Parathyroid adenoma (tissue), 2 donors: Measurements from ENCODE around the gene SERPINB10.

ENCODE experiments used
- H2AFZ ChIP-seq: fragments of 300-600 bp; sonication (generic); one replicate; pipeline ENCODE4 v1.7.0; 2017; ENCODE audit warnings: antibody characterized with exemption, mild to moderate bottlenecking
- H3K27ac ChIP-seq: fragments of 300-600 bp; sonication (generic); one replicate; pipeline ENCODE4 v1.7.0; 2017
- H3K27me3 ChIP-seq: fragments of 300-600 bp; sonication (generic); one replicate; pipeline ENCODE4 v1.7.0; 2017; ENCODE audit warnings: low read length; ENCODE audit not compliant: control insufficient read depth, insufficient read depth
- H3K36me3 ChIP-seq: fragments of 300-600 bp; sonication (generic); one replicate; pipeline ENCODE4 v1.7.0; 2017; ENCODE audit warnings: low read length; ENCODE audit not compliant: control insufficient read depth, insufficient read depth
- H3K4me1 ChIP-seq: fragments of 300-600 bp; sonication (generic); one replicate; pipeline ENCODE4 v1.7.0; 2017; ENCODE audit warnings: control low read depth
- H3K4me2 ChIP-seq: fragments of 300-600 bp; sonication (generic); one replicate; pipeline ENCODE4 v1.7.0; 2017; ENCODE audit warnings: low read length
- H3K4me3 ChIP-seq: fragments of 300-600 bp; sonication (generic); one replicate; pipeline ENCODE4 v1.7.0; 2017; ENCODE audit warnings: low read depth, low read length
- H3K79me2 ChIP-seq: fragments of 300-600 bp; sonication (generic); one replicate; pipeline ENCODE4 v1.7.0; 2017; ENCODE audit warnings: control low read depth
- H3K9ac ChIP-seq: fragments of 300-600 bp; sonication (generic); one replicate; pipeline ENCODE4 v1.7.0; 2017; ENCODE audit warnings: mild to moderate bottlenecking
- H3K9me3 ChIP-seq: fragments of 300-600 bp; sonication (generic); one replicate; pipeline ENCODE4 v1.7.0; 2017; ENCODE audit warnings: low read length; ENCODE audit not compliant: control insufficient read depth
- CTCF ChIP-seq: fragments of 300-600 bp; sonication (generic); IDR thresholded peaks from one replicate; pipeline ENCODE4 v1.7.0; 2017; ENCODE audit warnings: antibody characterized with exemption, mild to moderate bottlenecking
- donor health status: primary hyperparathyroidism.

SERPINB10 gene

GRCh38 chr18:63889626-63890025 lies 18.1 kb upstream of the SERPINB10 start:
- H3K9ac ChIP-seq: no peak overlapping the region
- no peaks in the 10 kb centered on the region for H3K36me3 ChIP-seq
- H3K4me3 ChIP-seq: no peak overlapping the region
- H3K27me3 ChIP-seq: no peaks in the 10 kb centered on the region
- H3K4me2 ChIP-seq: no peak overlapping the region
- no peak overlapping the region for H3K27ac ChIP-seq
- TF ChIP-seq CTCF: no peak
- no peak overlapping the region for H2AFZ ChIP-seq
- no peaks in the 10 kb centered on the region for H3K9me3 ChIP-seq
- H3K79me2 ChIP-seq: no peaks in the 10 kb centered on the region
- peaks cover 19% of the 10 kb centered on the region for H3K4me1 ChIP-seq

GRCh38 chr18:63890237-63890949 lies 17.4 kb upstream of the SERPINB10 start:
- no peak overlapping the region for H3K27ac ChIP-seq
- no peaks in the 10 kb centered on the region for H3K79me2 ChIP-seq
- H3K4me1 ChIP-seq: peaks cover 19% of the 10 kb centered on the region
- H3K27me3 ChIP-seq: no peaks in the 10 kb centered on the region
- no peaks in the 10 kb centered on the region for H3K36me3 ChIP-seq
- H3K4me3 ChIP-seq: no peak overlapping the region
- H3K9ac ChIP-seq: no peak overlapping the region
- peak overlapping the region; percentile 35 for H2AFZ ChIP-seq
- TF ChIP-seq CTCF: no peak
- H3K9me3 ChIP-seq: no peaks in the 10 kb centered on the region
- no peak overlapping the region for H3K4me2 ChIP-seq

- no peak overlapping the region for H2AFZ ChIP-seq
- H3K27me3 ChIP-seq: no peaks in the 10 kb centered on the region
- TF ChIP-seq CTCF: no peak
- H3K4me1 ChIP-seq: peaks cover 19% of the 10 kb centered on the region
- no peaks in the 10 kb centered on the region for H3K36me3 ChIP-seq
- no peak overlapping the region for H3K27ac ChIP-seq
- no peak overlapping the region for H3K9ac ChIP-seq
- H3K4me3 ChIP-seq: no peak overlapping the region
- H3K79me2 ChIP-seq: no peaks in the 10 kb centered on the region
- H3K9me3 ChIP-seq: no peaks in the 10 kb centered on the region
- no peak overlapping the region for H3K4me2 ChIP-seq
Measured at GRCh38 chr18:63890950-63891304, 16.8 kb upstream of the SERPINB10 start.

GRCh38 chr18:63892566-63892965 lies 15.2 kb upstream of the SERPINB10 start:
- Histone ChIP-seq H3K9me3 (no peaks in the 10 kb centered on the region), H3K36me3 (no peaks in the 10 kb centered on the region), H3K4me2 (no peak overlapping the region), H3K4me3 (no peak overlapping the region), H3K27me3 (no peaks in the 10 kb centered on the region), H3K79me2 (no peaks in the 10 kb centered on the region), H3K9ac (no peak overlapping the region), H3K4me1 (peaks cover 19% of the 10 kb centered on the region), H3K27ac (no peak overlapping the region), H2AFZ (no peak overlapping the region)
- no peak for TF ChIP-seq CTCF

- peaks cover 10% of the 10 kb centered on the region for H3K4me1 ChIP-seq
- H3K4me2 ChIP-seq: no peak overlapping the region
- no peak overlapping the region for H3K9ac ChIP-seq
- H3K27ac ChIP-seq: no peak overlapping the region
- no peaks in the 10 kb centered on the region for H3K79me2 ChIP-seq
- no peak overlapping the region for H2AFZ ChIP-seq
- no peaks in the 10 kb centered on the region for H3K36me3 ChIP-seq
- H3K27me3 ChIP-seq: no peaks in the 10 kb centered on the region
- no peaks in the 10 kb centered on the region for H3K9me3 ChIP-seq
- TF ChIP-seq CTCF: no peak
- H3K4me3 ChIP-seq: no peak overlapping the region
Measured at GRCh38 chr18:63894106-63894772, 13.5 kb upstream of the SERPINB10 start.
